A549 (cell line): Measurements from ENCODE around the gene TRAK1.
"Not testable (repeated sequence)": the region's sequence is repeated elsewhere in the genome, so short reads cannot be mapped to it uniquely, and the experiment has no call there.

Experiments
- E2F6 ChIP-seq: IDR thresholded peaks from 2 replicates; pipeline ENCODE4 v1.6.1; 2012; ENCODE audit warnings: low read depth, borderline replicate concordance
- USF2 ChIP-seq: fragments of 450-650 bp; IDR thresholded peaks from 2 replicates; pipeline ENCODE4 v1.6.1; 2014; ENCODE audit warnings: antibody characterized with exemption

GRCh38 chr3:42105994-42106393 is 14.8 kb downstream of the TRAK1 start:
- not testable (repeated sequence) for TF ChIP-seq USF2, E2F6
